ENCODE measurements around the gene TMEM145. TPM values are rescaled to one million over a fixed set of nuclear protein-coding genes. Genes with fewer than 3 reads are reported as not detected.

Gene TMEM145
- total RNA-seq, 6 experiments from 2014 or later: 0.10 to 0.16 (median 0.12) TPM; not detected in 3

DNA sequence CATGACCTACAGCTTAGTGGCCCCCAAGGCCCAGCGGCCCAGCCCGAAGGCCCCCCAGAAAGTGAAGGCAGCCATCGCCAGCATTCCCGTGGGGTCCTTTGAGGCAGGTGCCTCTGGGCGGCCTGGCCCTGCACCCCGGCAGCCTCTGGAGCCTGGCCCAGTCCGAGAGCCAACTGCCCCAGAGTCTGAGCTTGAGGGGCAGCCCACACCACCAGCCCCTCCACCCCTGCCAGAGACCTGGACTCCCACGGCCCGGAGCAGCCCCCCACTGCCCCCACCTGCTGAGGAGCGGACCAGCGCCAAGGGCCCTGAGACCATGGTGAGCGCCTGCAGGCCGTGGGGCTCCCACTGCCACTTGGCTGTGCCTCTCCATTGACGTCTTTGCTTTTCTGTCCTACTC is 20.1 kb upstream of the TMEM145 start:
- DNase-seq (peak in 1 of 3 donors; percentile 48), ATAC-seq (no peak)
- TF ChIP-seq, protein P1, sequence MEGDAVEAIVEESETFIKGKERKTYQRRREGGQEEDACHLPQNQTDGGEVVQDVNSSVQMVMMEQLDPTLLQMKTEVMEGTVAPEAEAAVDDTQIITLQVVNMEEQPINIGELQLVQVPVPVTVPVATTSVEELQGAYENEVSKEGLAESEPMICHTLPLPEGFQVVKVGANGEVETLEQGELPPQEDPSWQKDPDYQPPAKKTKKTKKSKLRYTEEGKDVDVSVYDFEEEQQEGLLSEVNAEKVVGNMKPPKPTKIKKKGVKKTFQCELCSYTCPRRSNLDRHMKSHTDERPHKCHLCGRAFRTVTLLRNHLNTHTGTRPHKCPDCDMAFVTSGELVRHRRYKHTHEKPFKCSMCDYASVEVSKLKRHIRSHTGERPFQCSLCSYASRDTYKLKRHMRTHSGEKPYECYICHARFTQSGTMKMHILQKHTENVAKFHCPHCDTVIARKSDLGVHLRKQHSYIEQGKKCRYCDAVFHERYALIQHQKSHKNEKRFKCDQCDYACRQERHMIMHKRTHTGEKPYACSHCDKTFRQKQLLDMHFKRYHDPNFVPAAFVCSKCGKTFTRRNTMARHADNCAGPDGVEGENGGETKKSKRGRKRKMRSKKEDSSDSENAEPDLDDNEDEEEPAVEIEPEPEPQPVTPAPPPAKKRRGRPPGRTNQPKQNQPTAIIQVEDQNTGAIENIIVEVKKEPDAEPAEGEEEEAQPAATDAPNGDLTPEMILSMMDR (IDR thresholded peaks at IDR 0.05): no peak
- no peak for TF ChIP-seq POLR2A (IDR thresholded peaks at IDR 0.05)
- Histone ChIP-seq H3K9me3 (no peaks in the 10 kb centered on the region), H3K4me1 (peaks cover 0 to under 1% (median 0%) of the 10 kb centered on the region in 4 donors), H3K4me3 (no peak overlapping the region), H3K27me3 (no peaks in the 10 kb centered on the region), H3K36me3 (peaks cover 0 to 55% (median 31%) of the 10 kb centered on the region in 4 donors), H3K27ac (no peak overlapping the region)
- intact Hi-C loops (cut with DNase I): loop anchor here in 1 of 2 donors (10.0 kb wide), 1 partner anchor 48 kb away; the partner anchor contains the start of gene GSK3A
- 87% methylated on average over 3 of the region's 14 CpGs for WGBS (ENCODE audit: insufficient coverage, low coverage, low lambda C conversion rate, missing lambda C conversion rate)

- 50% methylated on average over 2 of the region's 17 CpGs for WGBS (ENCODE audit: insufficient coverage, low coverage, low lambda C conversion rate, missing lambda C conversion rate)
- no peak overlapping the region for H3K27ac ChIP-seq
- ATAC-seq: no peak
- H3K27me3 ChIP-seq: no peaks in the 10 kb centered on the region
- peaks cover 0 to 49% (median 27%) of the 10 kb centered on the region in 4 donors for H3K36me3 ChIP-seq
- intact Hi-C loops (cut with DNase I): loop anchor here in 1 of 2 donors (10.0 kb wide), 1 partner anchor 49 kb away; the partner anchor contains the start of gene GSK3A
- H3K9me3 ChIP-seq: no peaks in the 10 kb centered on the region
- TF ChIP-seq, protein P1 (IDR thresholded peaks at IDR 0.05): no peak
- no peak for TF ChIP-seq POLR2A (IDR thresholded peaks at IDR 0.05)
- H3K4me1 ChIP-seq: peaks cover 0 to 7% (median 0%) of the 10 kb centered on the region in 4 donors
- H3K4me3 ChIP-seq: no peak overlapping the region
- peak in 2 of 3 donors; percentile 26 to 40 for DNase-seq
These were observed 19.6 kb upstream of the TMEM145 start for GRCh38 chr19:42293540-42293939.

DNA sequence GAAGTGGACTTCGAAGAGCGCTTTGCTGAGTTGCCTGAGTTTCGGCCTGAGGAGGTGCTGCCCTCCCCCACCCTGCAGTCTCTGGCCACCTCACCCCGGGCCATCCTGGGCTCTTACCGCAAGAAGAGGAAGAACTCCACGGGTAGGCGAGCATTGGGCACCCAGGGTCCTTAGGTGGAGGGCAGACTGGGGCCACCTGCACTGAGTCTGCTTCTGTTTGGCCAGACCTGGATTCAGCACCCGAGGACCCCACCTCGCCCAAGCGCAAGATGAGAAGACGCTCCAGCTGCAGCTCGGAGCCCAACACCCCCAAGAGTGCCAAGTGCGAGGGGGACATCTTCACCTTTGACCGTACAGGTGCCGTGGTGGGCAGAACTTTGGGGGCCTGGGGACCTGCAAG is 19.2 kb upstream of the TMEM145 start:
- DNase-seq (peak in 1 of 3 donors; percentile 43), ATAC-seq (no peak)
- Histone ChIP-seq H3K9me3 (no peaks in the 10 kb centered on the region), H3K27me3 (no peaks in the 10 kb centered on the region), H3K4me3 (no peak overlapping the region), H3K27ac (no peak overlapping the region), H3K4me1 (peaks cover 0 to 9% (median 0%) of the 10 kb centered on the region in 4 donors), H3K36me3 (peaks cover 0 to 46% (median 24%) of the 10 kb centered on the region in 4 donors)
- intact Hi-C loops (cut with DNase I): loop anchor here in 1 of 2 donors (10.0 kb wide), 1 partner anchor 49 kb away; the partner anchor contains the start of gene GSK3A
- TF ChIP-seq POLR2A (IDR thresholded peaks at IDR 0.05): no peak
- TF ChIP-seq, protein P1 (IDR thresholded peaks at IDR 0.05): no peak
- no CpG with 5 or more reads among the region's 15 CpGs for WGBS (ENCODE audit: insufficient coverage, low coverage, low lambda C conversion rate, missing lambda C conversion rate)

- H3K27me3 ChIP-seq: no peaks in the 10 kb centered on the region
- WGBS (ENCODE audit: insufficient coverage, low coverage, low lambda C conversion rate, missing lambda C conversion rate): 88% methylated on average over 15 of the region's 24 CpGs
These were observed 18.5 kb upstream of the TMEM145 start for GRCh38 chr19:42294471-42295137.

More at GRCh38 chr19:42294471-42295137, 18.5 kb upstream of the TMEM145 start:
- DNase-seq: peak in 2 of 3 donors; percentile 28 to 36
- peaks cover 0 to 9% (median 0%) of the 10 kb centered on the region in 4 donors for H3K4me1 ChIP-seq
- no peak for TF ChIP-seq POLR2A (IDR thresholded peaks at IDR 0.05)
- TF ChIP-seq, protein P1 (IDR thresholded peaks at IDR 0.05): no peak
- intact Hi-C loops (cut with DNase I): loop anchor here in 1 of 2 donors (10.0 kb wide), 1 partner anchor 50 kb away; the partner anchor contains the start of gene GSK3A
- no peak overlapping the region for H3K27ac ChIP-seq
- no peak for ATAC-seq
- H3K9me3 ChIP-seq: no peaks in the 10 kb centered on the region
- peaks cover 0 to 39% (median 19%) of the 10 kb centered on the region in 4 donors for H3K36me3 ChIP-seq
- H3K4me3 ChIP-seq: no peak overlapping the region
